ENCODE data around the gene KCNMA1. TPM values are rescaled to one million over a fixed set of nuclear protein-coding genes. Genes with fewer than 3 reads are reported as not detected.

The KCNMA1 gene
- polyA plus RNA-seq, 1 of the 3 experiments (the other 2 are of a cell fraction), result 107 TPM

- Histone ChIP-seq H3K9me3 (no peaks in the 10 kb centered on the region), H3K36me3 (replicated peaks in 1 of 2; ENCODE audit: control insufficient read depth in 1 of 2, insufficient read depth in 2 of 2, low read length in 1 of 2) (peaks cover 0 to 33% of the 10 kb centered on the region in 2 experiments), H3F3A (replicated peaks; ENCODE audit: insufficient read depth) (no peaks in the 10 kb centered on the region), H3K4me2 (no peak overlapping the region), H3K27me3 (ENCODE audit: insufficient read depth) (no peaks in the 10 kb centered on the region), H3K79me2 (ENCODE audit: insufficient read depth) (no peaks in the 10 kb centered on the region), H3K9ac (no peak overlapping the region), H4K20me1 (ENCODE audit: insufficient read depth) (no peaks in the 10 kb centered on the region), H3K9me2 (no peaks in the 10 kb centered on the region), H3K4me1 (ENCODE audit: control insufficient read depth in 1 of 2, insufficient read depth in 2 of 2, low read depth in 1 of 2, low read length in 1 of 2) (peaks cover 0 to 43% of the 10 kb centered on the region in 2 experiments; a peak in 2 of 4 replicates), H2AFZ (ENCODE audit: low read depth) (no peak overlapping the region), H3K27ac (ENCODE audit: low read depth in 2 of 2, low read length in 1 of 2) (peak overlapping the region in 1 of 2 experiments; percentile 95; a peak in 2 of 4 replicates), H3K4me3 (ENCODE audit: low read depth in 2 of 2, low read length in 1 of 2) (no peak overlapping the region)
- ChIA-PET CTCF (interaction anchor here (0.8 to 2.3 kb wide), 10 partner anchors 11 to 381 kb away, joined by 3 to 9 read pairs (median 3); no protein-coding TSS in a partner anchor), POLR2A (interaction anchor here (1.2 to 6.0 kb wide), 6 partner anchors 30 to 156 kb away, joined by 3 to 105 read pairs (median 4); no protein-coding TSS in a partner anchor)
- WGBS (ENCODE audit: low lambda C conversion rate), result 70% methylated on average over 4 of the region's 4 CpGs
- TF ChIP-seq POLR2AphosphoS5 (IDR thresholded peaks at IDR 0.05; ENCODE audit: low read depth, low read length) (no peak), EP300 (IDR thresholded peaks at IDR 0.05; ENCODE audit: borderline replicate concordance in 1 of 2, low read depth in 1 of 2, low read length in 1 of 2) (peak in 1 of 2 experiments; percentile 23; a peak in 1 of 4 replicates), MXI1 (IDR thresholded peaks at IDR 0.05; ENCODE audit: low read depth, low read length) (no peak), MEF2A (IDR thresholded peaks at IDR 0.05; ENCODE audit: borderline replicate concordance, low read depth) (no peak), USF1 (IDR thresholded peaks at IDR 0.05; ENCODE audit: borderline replicate concordance, low read depth) (no peak), REST (IDR thresholded peaks at IDR 0.05; ENCODE audit: low read depth, low read length) (no peak), FOXJ3 (CRISPR knock-in tag; IDR thresholded peaks at IDR 0.05) (no peak), RAD21 (IDR thresholded peaks at IDR 0.05; ENCODE audit: low read length) (no peak), MAX (IDR thresholded peaks at IDR 0.05; ENCODE audit: low read depth) (no peak)
- DNase-seq, result no peak
Measured at GRCh38 chr10:76935941-76936613, 701.5 kb downstream of the KCNMA1 start.

- H3K4me2 ChIP-seq, result no peak overlapping the region
- no peaks in the 10 kb centered on the region for H3K27me3 ChIP-seq (ENCODE audit: insufficient read depth)
- H3F3A ChIP-seq (replicated peaks; ENCODE audit: insufficient read depth), result no peaks in the 10 kb centered on the region
- peaks cover 0 to 27% of the 10 kb centered on the region in 2 experiments for H3K36me3 ChIP-seq (replicated peaks in 1 of 2; ENCODE audit: control insufficient read depth in 1 of 2, insufficient read depth in 2 of 2, low read length in 1 of 2)
- no peaks in the 10 kb centered on the region for H4K20me1 ChIP-seq (ENCODE audit: insufficient read depth)
- no peaks in the 10 kb centered on the region for H3K9me2 ChIP-seq
- TF ChIP-seq CHD2 (IDR thresholded peaks at IDR 0.05; ENCODE audit: low read length, partially characterized antibody), result no peak
- no peak for TF ChIP-seq GABPA (IDR thresholded peaks at IDR 0.05; ENCODE audit: low read depth)
- TF ChIP-seq FOSL2 (IDR thresholded peaks at IDR 0.05; ENCODE audit: borderline replicate concordance, low read depth), result no peak
- TF ChIP-seq MAX (IDR thresholded peaks at IDR 0.05; ENCODE audit: low read depth), result no peak
- TF ChIP-seq EZH2phosphoT487 (IDR thresholded peaks at IDR 0.05; ENCODE audit: borderline replicate concordance, low read depth), result no peak
- TF ChIP-seq ZBTB33 (IDR thresholded peaks at IDR 0.05; ENCODE audit: borderline replicate concordance, low read depth), result no peak
- TF ChIP-seq POLR2AphosphoS5 (IDR thresholded peaks at IDR 0.05; ENCODE audit: low read depth, low read length), result no peak
- no peak for TF ChIP-seq MXI1 (IDR thresholded peaks at IDR 0.05; ENCODE audit: low read depth, low read length)
- no peak for TF ChIP-seq TCF12 (IDR thresholded peaks at IDR 0.05)
- TF ChIP-seq NFIC (IDR thresholded peaks at IDR 0.05; ENCODE audit: borderline replicate concordance), result no peak
- no peaks in the 10 kb centered on the region for H3K9me3 ChIP-seq
- no peak overlapping the region for H3K27ac ChIP-seq (ENCODE audit: low read depth in 2 of 2, low read length in 1 of 2)
- ChIA-PET POLR2A (no interaction called here), CTCF (no interaction called here)
- H2AFZ ChIP-seq (ENCODE audit: low read depth), result no peak overlapping the region
- no peak for DNase-seq
- H3K9ac ChIP-seq, result no peak overlapping the region
- no peaks in the 10 kb centered on the region for H3K4me1 ChIP-seq (ENCODE audit: control insufficient read depth in 1 of 2, insufficient read depth in 2 of 2, low read depth in 1 of 2, low read length in 1 of 2)
- H3K79me2 ChIP-seq (ENCODE audit: insufficient read depth), result no peaks in the 10 kb centered on the region
- WGBS (ENCODE audit: low lambda C conversion rate), result 95% methylated on average over 7 of the region's 7 CpGs
- H3K4me3 ChIP-seq (ENCODE audit: low read depth in 2 of 2, low read length in 1 of 2), result no peak overlapping the region
Measured at GRCh38 chr10:76928565-76928964, 709.0 kb downstream of the KCNMA1 start.

Data from SK-N-SH (cell line).